ENCODE results near the gene ARMH3. TPM values are rescaled to one million over a fixed set of nuclear protein-coding genes. Genes with fewer than 3 reads are reported as not detected.
"Not testable (repeated sequence)": the region's sequence is repeated elsewhere in the genome, so short reads cannot be mapped to it uniquely, and the experiment has no call there.

Gene ARMH3
- polyA plus RNA-seq, 1 donor, result 13.4 TPM

DNA sequence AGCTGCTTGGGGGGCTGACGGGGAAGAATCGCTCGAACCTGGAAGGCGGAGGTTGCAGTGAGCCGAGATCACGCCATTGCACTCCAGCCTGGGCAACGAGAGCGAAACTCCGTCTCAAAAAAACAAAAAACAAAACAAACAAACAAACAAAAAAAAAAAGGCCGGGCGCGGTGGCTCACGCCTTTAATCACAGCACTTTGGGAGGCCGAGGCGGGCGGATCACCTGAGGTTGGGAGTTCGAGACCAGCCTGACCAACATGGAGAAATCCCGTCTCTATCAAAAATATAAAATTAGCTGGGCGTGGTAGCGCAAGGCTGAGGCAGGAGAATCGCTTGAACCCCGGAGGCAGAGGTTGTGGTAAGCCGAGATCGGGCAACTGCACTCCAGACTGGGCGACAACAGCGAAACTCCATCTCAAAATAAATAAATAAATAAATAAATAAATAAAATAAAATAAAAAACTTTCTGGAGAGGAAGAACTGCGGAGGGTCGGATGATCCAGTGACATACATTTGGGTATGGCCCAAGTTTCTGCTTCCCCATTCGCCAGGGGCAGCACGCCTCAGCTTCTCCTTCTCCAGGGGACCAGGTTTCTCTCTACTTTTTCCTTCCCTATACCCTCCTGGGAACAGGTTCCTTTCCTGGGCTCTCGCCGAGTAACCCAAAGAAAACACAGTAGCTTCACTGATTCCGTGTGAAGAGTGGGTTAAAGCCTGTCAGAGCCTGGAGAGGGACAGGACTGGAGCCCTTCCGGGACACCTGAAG is 909 bp downstream of the ARMH3 start:
- not testable (repeated sequence) for DNase-seq (ENCODE audit: low read depth)

DNA sequence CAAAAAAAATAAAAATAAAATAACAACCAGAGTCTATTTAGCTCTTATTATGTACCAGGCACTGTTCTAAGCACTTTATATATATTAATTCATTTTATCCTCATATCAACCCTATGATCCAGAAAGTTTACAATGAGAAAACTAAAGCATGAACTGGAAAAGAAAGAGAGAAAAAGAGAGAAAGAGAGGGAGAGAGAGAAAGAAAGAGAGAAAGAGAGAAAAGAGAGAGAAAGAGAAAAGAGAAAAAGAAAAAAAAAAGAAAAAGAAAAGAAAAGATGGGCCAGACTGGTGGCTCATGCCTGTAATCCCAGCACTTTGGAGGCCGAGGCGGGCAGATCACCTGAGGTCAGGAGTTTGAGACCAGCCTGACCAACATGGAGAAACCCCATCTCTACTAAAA is 9.9 kb downstream of the ARMH3 start:
- DNase-seq (ENCODE audit: low read depth), result no peak

DNA sequence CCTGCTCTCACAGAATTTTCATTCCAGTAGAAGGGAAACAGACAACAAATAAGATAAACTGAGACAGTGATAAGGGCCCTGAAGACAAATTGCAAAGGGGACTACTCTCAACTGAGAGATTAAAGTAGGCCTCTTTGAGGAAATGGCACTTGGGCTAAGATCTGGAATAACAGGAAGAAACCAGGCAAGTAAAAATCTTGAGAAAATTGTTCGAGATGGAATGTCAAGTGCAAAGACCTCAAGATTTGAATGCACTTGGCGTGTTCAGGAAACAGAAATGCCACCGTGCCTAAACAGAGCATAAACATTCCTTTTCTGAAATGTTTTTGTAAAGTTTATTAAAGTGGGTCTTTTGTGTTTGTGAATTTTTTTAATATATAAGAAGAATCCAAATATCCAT is 10.7 kb downstream of the ARMH3 start:
- no peak for DNase-seq (ENCODE audit: low read depth)

DNA sequence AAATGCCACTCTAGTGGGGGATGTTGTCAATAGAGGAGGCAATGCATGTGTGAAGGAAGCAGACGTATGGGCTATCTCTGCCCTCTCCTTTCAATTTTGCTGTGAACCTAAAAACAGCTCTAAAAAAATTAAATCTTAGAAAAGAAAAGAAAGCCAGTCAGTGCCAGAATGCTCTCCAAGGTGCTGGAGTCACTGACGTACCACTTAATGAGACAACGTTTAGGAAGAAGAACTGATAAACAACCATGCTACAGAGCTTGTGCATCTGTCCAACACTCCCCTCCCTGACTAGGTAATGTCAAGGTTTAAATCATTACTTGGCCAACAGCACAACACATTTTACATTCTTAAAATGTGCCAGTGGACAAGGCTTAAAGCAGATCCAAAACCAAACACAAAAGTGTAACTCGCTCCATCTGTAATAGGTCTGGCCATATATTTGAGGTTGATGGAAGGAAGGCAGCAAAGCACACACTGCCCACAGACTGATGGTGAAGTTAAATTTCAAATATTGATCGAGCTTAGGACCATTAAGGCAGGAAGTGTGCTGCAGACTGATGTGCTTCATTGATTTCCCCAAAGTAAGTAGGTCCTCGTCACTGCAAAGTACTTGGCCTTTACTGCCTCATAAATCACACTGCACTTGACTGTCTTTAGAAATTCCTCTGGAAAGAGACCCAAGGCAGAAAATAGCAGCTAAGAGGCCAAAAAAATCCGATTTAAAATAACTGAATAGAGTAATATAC is 15.5 kb downstream of the ARMH3 start:
- DNase-seq (ENCODE audit: low read depth), result no peak

DNA sequence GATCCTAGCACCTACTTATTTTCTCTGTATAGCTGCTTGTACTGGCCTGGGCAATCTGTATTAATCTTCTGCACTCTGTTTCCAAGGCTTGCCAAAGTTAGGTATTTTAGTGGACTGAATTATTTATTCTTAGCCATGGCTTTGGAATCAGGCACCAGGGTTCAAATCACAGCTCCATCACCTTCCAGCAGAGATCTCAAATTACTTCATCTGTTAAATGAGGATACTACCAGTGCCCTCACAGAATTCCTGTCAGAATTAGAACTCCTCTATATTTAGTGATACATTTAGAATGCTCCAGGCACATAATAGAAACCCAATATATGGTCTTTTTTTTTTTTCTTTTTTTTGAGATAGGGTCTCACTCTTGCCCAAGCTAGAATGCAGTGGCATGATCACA is 17.6 kb downstream of the ARMH3 start:
- no peak for DNase-seq (ENCODE audit: low read depth)

DNA sequence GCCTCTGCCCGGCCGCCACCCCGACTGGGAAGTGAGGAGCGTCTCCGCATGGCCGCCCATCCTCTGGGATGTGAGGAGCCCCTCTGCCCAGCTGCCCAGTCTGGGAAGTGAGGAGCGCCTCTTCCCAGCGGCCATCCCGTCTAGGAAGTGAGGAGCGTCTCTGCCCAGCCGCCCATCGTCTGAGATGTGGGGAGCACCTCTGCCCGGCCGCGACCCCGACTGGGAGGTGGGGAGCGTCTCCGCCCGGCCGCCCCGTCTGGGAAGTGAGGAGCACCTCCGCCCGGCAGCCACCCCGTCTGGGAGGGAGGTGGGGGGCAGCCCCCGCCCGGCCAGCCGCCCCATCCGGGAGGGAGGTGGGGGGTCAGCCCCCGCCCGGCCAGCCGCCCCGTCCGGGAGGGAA is 20.2 kb downstream of the ARMH3 start:
- DNase-seq (ENCODE audit: low read depth), result not testable (repeated sequence)

DNA sequence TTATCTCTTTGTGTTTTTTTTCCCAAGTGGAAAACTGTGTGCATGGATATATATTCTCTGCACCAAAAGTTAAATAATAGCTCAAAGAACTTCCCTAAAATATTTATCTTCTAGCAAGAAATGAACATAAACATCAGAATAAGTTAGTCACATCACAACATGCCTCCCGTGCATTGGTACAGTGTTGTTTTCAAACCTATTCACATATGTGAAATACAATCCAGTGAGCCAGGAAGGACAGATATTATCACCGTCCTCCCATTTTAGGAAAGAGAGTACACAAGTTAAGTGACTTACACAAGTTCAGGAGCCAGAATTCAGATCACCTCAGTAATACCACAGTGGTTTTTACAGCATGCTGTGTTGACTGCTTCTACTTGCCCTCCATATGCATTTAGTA is 22.2 kb downstream of the ARMH3 start:
- no peak for DNase-seq (ENCODE audit: low read depth)

DNA sequence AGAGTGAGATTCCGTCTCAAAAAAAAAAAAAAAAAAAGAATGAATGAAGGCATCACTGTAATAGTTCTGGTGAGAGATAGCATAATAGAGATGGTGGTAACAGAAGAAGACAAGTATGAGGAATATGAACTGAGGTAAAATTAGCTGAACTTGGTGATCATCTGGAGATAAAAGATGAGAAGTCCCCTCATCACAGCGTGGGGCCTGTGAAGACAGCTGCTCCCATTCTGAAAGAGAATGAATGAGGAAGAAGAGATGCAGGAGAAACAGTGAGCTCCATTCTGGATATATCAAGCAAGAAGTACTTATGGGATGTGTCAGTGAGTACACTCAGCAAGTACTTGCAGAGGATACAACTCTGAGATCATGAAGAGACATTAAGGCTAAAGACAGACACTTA is 28.7 kb downstream of the ARMH3 start:
- DNase-seq (ENCODE audit: low read depth), result no peak

DNA sequence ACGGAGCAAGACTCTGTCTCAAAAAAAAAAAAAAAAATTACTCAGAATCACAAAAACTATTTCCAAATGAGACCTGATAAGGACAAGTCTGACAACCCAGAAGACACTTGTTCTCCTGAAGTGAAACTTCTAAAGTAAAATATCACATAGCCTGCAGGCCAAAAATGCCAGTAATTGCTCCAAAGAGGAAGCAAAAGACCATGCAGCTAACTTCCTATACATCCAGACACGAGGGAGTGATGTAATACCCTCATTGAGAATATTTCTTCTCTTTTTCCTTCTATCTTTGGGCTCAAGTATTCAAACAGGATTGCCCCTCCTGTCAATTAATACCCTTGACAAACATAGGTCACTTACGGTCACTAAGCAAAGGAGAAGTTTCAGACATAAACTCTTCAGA is 31.2 kb downstream of the ARMH3 start:
- DNase-seq (ENCODE audit: low read depth), result no peak

DNA sequence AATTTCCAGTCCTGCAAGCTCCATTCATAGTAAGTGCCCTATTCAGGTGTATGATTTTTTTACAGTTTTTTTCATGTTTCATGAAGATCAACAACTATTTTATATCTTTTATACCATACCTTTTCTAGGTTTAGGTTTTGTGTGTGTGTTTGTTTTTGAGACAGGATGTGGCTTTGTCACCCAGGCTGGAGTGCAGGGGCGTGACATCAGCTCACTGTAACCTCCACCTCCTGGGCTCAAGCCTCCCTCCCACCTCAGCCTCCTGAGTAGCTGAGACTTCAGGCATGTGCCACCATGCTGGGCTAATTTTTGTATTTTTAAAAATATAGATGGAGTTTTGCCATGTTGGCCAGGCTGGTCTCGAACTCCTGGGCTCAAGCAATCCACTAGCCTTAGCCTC is 35.0 kb downstream of the ARMH3 start:
- no peak for DNase-seq (ENCODE audit: low read depth)

DNA sequence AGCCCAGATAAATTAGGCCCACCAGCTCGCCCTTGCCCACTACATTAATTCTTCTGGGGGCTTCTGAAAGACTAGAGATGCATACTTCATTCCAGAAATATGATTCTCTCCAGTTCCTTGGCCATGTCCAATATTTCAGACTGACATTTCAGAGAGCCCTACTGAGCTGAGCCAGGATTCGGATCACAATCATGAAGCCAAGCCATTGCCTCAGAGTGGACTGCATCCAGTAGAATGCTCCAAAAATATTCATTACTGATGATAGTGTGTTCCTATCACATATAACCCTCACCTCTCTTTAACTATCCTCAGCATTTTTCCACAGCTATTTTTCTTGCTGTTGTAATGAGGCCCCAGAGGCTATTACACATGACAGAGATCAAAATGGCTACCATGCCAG is 38.7 kb downstream of the ARMH3 start:
- DNase-seq (ENCODE audit: low read depth), result no peak

DNA sequence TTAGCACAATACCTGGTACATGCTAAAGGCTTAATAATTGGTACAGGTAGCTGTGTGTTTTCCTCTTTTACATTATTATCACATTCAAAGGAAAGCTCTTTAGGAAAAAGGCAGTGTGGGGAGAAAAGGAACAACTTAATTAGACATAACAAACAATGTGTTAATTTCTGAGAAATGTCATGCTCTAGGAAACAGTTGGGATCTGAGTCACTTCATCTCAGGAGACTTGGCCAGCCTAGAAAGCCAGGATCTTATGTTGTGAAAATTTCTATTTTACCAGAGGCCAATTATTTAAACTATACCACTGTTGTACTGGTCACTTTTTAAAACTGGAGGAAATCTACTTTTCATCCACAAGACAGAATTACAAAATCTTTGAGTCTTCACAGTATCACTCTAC is 39.6 kb downstream of the ARMH3 start:
- DNase-seq (ENCODE audit: low read depth), result no peak

DNA sequence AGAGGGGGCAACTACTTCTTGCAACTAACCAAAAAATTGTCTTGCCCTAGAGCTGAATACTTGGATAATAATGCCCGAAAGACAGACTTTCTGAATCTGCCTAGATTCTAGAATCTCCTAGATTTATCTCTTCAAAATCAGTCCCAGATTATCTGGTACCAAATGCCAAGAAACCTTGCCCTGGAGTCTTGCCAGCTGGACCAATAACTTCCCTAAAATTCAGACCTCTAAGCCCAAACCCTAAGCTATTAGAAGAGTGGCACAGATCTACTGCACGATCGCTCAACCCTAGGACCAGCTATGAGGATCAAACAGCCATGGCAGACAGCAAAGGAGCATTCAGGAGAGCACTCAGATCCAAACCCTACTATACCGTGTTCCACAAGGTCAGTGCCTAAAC is 45.0 kb downstream of the ARMH3 start:
- DNase-seq (ENCODE audit: low read depth), result no peak

DNA sequence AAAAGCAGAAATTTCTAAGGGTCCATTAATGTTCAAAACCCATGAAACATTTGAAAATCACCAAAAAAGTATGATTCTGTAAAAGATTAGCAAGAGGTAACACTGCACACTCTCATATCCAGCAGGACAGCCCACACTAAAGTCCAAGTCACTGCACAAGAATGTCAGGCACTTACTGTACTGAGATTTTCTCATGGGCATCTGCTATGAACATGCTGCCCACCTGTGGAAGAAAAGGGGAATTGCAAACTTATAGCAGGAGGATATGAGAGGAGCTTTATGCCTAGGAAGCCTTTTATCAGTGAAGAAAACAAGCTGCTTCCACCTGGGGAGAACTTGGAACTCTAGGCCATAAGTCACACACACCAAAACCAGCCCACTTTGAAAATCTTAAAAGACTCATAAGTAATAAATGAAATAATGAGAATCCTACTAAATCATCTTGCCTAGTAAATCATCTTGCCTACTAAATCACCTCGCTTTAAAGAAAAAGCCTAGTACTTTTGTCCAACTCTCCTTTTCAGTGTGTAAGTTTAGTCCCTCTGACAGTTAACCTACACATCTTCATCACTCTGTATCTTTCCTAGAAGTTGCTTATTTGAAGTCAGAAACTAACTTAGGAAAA is 46.1 kb downstream of the ARMH3 start:
- DNase-seq (ENCODE audit: low read depth), result peak; percentile 65

DNA sequence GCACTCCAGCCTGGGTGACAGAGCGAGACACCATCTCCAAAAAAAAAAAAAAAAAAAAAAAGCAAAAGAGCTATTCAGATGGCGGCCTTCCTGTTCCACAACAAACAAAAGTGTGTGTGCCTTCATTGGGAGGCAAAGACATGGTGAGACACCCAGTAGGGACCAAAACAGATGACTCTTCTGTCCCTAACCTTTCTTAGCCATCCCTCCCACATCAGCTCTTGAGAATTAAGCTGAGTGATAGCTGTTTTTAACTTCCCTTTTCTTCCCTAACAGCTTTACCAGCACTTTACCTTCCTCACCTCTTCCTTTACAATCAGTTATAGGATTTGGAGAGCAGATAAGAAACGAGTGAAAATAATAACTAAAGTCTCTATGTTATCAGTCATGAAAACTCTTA is 48.2 kb downstream of the ARMH3 start:
- no peak for DNase-seq (ENCODE audit: low read depth)

DNA sequence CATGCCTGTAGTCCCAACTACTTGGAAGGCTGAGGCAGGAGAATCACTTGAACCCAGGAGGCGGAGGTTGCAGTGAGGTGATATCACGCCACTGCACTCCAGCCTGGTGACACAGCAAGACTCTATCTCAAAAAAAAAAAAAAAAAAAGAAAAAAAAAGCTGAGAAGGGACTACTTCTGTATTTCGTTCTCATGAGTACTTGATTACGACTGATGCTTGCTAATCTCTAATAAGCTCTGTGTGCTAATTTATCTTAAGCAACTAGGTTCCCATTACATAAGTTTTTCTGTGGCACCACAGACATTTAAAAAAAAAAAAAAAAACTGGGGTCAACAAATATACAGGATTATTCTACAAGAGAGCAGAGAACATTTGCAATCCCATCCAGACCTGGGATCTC is 48.9 kb downstream of the ARMH3 start:
- not testable (repeated sequence) for DNase-seq (ENCODE audit: low read depth)

DNA sequence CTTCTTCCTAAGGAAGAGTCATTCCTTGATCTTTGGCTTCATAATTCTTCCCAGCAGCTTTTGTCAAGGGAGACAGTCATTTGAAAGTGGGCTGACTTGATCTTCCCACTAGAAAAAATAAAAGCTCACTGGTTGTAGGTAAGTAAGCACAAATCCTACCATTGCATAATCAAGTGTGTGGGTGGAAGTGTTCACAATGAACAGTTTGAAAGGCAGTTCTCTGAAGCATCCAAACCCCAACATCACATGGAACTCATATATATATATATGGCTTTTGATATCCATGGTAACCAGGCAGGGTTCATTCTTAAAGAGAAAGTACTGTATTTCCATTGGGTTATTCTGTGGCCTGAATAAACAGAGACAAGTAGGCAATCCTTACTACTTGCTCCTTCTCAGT is 51.6 kb downstream of the ARMH3 start:
- DNase-seq (ENCODE audit: low read depth), result no peak

DNA sequence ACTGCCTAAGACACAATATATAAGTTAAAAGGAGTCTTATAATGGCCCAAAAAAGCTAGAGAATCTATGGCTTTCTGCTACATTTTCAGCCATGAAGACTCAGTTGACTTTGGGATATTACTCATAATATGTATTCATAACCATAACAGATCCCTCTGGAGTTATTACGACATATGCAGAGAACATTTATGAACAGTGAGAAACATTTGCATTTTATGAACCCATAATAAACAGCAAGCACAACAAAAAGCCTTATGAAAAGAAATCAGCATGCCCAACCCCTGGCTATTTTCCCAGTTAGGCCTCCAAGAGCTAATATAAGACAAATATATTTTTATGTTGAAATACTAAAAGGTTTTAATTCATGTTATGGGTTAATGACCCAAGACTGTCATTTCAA is 52.4 kb downstream of the ARMH3 start:
- DNase-seq (ENCODE audit: low read depth), result no peak

DNA sequence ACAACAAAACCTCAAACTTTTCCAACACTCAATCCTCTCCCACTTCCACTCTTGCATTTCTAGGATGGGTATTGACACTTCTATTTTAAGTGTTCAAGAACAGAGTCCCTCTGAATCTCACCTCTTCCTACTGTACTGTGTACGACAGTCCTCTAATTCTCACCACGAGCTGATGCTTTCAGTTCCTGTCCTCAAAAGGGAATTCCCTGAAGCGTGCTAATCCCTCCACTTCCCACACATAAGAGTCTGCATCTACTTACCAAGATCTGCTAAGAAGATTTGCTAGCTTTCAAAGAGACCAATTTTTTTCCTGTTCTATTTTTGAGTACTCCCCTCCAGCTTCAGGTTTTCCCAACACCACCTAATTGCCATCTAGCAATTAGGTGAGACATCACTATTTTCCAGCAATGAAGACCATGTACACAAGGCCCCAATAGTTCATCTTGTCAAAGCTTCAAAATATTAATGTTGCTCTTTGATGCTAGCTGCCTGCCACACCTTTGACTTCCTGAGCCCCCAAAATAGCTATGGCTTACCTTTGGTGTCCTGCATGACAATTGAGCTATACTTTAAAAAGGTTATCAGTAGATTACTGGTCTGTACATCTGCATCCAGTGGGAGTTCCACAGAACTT is 54.4 kb downstream of the ARMH3 start:
- DNase-seq (ENCODE audit: low read depth), result no peak

DNA sequence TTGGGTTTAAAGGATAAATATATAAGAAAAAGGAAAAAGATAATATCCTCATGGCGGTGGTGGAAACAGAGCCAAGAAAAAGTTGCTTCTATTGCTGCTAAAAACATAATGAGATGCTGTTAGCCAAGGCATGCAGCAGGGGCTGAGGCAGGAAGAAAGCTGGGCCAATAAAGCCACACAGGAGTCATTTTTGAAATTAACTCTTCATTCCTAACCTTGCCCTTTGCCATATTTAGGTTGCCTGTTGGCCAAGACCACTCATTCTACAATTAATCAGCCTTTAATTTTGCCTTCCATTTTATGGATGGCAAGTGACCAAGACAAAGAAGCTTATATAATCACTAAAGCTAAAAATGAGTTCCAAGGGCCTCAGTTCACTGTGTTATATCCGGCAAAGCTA is 58.2 kb downstream of the ARMH3 start:
- no peak for DNase-seq (ENCODE audit: low read depth)

DNA sequence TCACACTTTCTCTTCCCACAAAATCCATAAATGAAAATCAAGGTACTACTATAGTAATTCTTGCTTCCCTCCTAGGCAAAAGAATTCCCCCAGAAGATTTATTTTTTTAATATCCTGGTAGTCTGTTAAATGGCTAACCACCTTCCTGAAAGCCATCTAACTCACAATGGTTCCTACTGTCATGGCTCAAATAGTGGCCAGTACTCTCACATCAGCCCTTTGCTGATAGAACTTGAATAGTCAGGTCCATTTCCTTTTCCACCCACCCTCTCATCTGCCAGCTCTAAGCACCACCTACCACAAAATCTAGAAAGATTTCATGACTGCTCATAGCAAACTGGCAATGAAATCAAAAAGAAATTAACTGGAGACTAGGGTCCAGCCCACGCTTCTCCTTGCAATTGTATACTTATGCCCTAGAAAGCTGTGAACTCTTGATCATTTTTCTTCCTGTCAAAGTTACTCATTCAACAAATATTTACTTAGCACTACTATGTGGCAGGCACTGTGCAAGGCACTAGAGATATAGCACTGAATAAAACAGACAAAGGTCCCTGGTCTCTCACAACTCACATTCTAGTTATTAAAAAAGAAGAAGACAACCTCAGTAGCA is 60.4 kb downstream of the ARMH3 start:
- no peak for DNase-seq (ENCODE audit: low read depth)

DNA sequence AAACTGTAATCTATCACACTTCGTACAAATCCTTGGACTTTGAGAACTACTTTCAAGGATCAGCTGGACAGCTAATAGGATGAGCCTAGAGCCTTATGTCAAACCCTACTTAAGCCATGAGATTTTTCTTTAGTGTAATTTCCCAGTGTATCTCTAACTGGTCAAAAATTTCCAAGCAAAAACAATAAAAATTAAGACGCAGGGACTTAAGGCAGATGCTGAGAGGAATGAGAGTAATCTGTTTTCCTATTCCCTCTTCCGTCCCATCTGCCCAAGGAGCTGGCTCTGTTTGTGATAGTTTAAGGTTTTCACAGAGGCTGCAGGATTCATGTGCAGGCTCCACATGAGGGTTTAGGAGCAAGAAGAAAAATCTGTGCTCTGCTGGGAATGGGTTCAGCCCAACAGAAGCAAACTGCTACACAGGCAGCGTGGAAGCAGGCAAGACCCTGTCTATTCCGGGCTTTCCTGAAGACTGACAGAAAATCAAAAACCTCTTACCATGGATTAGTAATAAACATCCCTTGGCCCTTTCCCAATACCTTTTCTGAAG is 62.2 kb downstream of the ARMH3 start:
- DNase-seq (ENCODE audit: low read depth), result no peak

Data from forelimb muscle (tissue), 1 donor.